Stimulated activated CD4-positive, alpha-beta T cell treated with anti-CD3 and anti-CD28 coated beads, Interleukin-2, amount 100 ng/mL, for 48 hours (primary cell): Measurements from ENCODE around the gene ADAM22.

Experiments used
- DNase-seq, 2 donors: peaks; one replicate each; pipeline ENCODE4 v3.0.0-alpha.2; 2020

Gene ADAM22

GRCh38 chr7:88219781-88220747 is 286.0 kb downstream of the ADAM22 start, which contains the start of gene SRI:
SRI (minus strand) TSS chr7:88220038; CDS start chr7:88220026, 12 bp downstream.
- peak; percentile 89 to 91 for DNase-seq

DNA sequence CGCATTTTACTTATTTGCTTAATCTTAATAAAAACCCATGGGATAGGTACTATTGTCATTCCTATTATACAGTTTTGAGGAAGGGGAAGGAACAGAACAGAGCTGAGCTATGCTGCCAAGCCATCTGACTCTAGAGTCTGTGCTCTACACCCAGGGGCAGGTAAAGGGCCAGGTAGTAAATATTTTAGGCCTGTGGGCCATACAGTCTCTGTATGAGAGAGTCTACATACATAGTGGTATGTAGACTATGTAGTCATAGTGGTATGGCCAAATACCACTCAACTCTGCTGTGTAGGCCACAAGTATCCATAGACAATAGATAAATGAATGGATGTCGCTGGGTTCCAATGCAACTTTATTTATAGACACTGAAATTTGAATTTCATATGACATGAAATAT is 289.2 kb downstream of the ADAM22 start:
- no peak for DNase-seq

DNA sequence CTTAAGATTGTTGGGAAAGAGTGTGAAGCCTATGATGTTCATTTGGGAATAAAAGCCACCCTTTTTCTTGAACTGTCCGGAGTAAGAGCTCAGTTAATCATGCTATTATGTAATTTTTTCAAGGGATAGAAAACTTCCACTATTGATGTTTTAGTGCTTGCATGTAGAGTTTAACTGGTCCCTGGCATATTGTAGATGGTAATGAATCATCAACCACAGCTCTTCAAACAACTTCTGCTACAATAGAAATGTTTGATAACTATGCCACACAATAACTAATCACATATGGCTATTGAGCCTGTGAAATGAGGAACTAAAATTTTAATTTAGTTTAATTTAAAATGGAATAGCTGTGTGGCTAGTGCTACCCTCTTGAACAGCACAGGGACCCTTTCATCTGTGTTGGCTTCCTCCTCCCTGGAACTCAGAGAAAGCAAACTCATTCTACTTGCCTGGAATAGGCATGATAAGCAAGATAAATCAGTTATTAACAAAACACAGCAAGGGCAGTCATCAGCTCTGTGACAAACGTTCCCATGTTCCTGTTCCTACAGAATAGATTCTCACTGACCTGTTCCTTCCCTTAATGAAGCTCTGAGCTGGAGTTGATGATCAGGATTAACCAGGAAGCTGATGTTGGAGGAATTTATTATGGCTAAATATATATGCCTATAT is 290.7 kb downstream of the ADAM22 start:
- DNase-seq: no peak

DNA sequence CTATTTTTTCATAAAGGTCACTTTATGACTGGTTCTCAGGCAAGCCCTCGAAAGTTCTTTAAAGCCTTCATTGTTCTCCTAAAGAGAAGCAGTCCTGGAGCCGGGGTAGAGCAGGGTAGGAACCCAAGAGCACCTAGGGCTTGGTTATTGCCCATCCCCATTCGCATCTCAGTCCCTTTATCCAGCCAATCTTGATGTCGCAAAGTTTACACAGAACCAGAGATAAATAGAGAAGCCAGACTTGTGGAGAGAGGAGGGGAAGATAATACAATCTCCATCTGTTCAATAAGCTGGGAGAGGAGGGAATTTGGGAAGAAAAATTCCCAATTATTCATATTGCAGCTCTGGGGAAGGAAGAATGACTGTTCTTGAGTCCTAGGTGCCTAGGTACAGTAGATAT is 292.1 kb downstream of the ADAM22 start:
- DNase-seq: no peak

GRCh38 chr7:88226886-88227516 is 292.9 kb downstream of the ADAM22 start:
- DNase-seq: no peak

DNA sequence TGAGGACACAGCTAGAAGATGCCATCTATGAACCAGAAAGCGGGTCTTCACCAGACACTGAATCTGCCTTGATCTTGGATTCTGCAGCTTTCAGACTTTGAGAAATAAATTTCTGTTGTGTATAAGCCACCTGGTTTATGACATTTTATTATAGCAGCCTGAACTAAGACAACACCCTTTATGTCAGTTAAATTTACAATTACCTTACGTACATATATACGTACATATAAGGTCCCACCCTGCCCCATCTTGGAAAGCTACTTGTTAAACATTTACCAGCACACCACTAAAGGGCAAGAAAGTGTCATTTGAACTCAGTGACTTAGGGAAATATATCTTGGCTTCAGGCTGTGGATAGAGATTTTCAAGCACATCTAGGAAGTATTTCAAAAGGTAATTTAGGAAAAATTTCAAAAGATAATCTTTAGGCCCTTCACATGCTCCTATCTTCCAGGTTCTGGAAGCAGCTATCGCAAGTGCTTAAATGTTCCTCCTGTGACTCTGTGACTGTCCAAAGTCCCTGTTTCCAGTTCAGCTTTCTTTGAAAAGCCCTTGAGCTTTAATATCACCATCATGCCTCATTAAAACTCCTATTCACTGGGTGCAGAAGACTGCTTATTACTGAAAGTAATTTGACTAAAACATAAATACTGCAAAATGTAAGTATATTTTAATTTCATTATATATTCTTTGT is 295.4 kb downstream of the ADAM22 start:
- DNase-seq: no peak

DNA sequence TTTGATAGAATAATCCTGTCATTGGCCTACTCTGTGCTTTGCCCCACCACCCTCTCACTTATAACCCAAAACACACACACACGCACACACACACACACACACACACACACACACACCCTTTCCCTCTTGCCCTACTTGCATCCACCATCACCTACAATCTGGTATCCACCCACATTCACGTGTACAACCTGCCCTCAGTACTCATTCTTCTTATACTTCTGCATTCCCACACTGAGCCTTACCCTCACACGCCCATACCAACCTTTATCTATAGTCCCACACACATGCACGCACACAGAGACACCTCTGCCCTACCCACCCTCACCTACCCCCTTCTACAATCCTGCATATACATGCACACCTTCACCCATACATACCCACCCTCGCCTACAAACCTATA is 296.6 kb downstream of the ADAM22 start:
- DNase-seq: no peak

DNA sequence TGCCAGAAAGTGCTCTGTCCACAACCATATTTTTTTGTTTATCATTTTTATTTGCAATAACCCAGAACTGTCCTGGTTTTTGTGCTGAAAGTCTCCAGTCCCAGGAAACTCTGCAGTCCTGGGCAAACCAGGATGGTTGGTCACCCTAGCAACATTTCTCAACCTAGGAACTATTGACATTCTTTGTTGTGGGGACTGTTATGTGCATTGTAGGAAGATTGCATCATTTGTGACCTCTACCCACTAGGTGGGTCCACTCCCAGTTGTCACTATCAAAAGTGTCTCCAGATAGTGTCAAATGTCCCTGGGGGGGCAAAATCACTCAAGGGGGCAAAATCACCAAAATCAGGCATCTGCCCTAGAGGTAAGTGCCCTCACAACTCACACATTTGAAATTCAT is 299.8 kb downstream of the ADAM22 start:
- no peak for DNase-seq

DNA sequence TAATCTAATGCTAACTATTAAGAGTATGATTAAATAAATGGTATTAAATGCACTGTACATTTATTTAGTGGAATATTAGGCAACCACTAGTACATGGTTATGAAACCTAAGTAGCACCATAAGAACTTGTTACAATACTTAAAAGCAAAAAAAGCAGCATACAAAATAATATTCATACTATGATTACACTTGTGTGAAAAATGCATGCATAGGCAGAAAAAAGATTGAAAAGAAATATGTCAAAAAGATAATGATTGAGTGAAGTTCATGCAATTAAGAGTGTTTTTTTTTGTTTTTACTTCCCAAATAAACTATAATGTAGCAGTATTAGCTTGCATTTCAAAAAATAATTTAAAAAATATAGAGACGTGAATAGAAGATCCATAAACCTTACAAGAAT is 305.8 kb downstream of the ADAM22 start:
- DNase-seq: no peak

DNA sequence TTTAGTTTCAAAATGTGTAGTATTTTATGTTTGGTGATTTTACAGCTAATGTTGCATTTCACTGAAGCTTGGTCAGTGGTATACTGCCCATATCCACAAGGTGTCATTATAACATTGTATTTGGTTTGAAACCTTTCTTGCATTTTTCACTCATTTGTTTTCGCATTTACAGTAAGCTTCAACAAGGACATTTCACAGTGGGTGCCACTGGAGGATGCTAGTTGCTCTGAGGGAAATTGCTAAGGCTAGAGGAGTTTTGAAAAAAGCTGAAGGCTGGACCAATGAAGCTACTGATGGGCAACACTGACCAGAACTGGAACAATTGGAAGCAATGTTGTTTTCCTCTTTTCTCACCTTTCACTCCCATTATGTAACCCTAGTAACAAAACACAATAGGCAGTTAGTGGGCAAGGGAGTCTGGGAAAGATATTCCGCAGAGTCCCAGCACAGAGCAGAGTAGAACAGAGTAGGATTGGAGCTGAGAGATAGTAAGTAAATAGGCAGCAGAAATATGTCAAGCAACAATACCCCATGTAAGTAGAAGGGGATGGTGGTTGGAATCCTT is 309.4 kb downstream of the ADAM22 start:
- no peak for DNase-seq

- DNase-seq: no peak
Observed at GRCh38 chr7:88244258-88244657, 310.2 kb downstream of the ADAM22 start.
